ENCODE data around the gene UPK1B. TPM values are rescaled to one million over a fixed set of nuclear protein-coding genes. Genes with fewer than 3 reads are reported as not detected.

Gene UPK1B
- total RNA-seq, 1 donor from 2014 or later = 15.6 TPM

DNA sequence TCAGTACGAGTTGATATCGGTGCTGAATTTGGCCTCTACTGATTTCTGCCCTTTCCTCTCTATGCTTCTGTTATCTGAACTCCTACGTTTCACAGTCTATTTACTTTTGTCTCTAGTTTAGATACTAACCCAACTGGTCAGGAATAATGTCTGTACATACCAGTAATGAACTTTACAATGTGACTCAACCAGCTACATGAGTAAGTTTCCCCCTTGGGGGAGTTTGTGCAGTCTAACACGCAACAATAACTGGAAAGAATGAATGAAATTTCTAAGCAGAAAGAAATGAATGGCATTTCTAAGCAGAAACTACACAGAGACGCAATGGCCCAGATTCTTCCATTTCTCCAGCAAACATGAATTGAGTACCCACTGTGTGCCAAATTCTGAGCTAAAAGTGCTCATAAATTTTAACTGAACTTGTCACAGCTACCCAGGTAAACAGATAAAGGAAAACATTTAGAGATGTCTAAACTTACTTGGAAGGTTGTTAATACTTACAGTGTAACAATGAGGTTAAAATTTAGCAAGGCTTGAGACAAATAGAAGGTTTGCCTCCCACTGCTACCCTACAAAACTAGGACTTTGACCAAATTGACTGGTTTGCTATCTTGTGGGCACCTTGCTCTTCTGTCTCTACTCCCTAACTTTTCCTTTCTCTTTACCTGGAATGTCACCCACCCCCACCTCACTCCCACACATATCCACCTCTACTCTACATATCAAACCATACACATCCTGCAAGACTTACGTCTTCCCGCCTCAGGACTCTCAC lies 11.6 kb downstream of the UPK1B start:
- H3K4me3 ChIP-seq (ENCODE audit: low read depth, low read length) = no peak overlapping the region
- DNase-seq (ENCODE audit: low read depth) = peak; percentile 71
- H3K27me3 ChIP-seq (ENCODE audit: control insufficient read depth, insufficient read depth, low read length) = no peaks in the 10 kb centered on the region
- no peak for TF ChIP-seq CTCF (IDR thresholded peaks at IDR 0.05; ENCODE audit: insufficient read depth, low read length, poor library complexity, severe bottlenecking)
- no peaks in the 10 kb centered on the region for H3K36me3 ChIP-seq (ENCODE audit: control insufficient read depth, insufficient read depth, low read length)

DNA sequence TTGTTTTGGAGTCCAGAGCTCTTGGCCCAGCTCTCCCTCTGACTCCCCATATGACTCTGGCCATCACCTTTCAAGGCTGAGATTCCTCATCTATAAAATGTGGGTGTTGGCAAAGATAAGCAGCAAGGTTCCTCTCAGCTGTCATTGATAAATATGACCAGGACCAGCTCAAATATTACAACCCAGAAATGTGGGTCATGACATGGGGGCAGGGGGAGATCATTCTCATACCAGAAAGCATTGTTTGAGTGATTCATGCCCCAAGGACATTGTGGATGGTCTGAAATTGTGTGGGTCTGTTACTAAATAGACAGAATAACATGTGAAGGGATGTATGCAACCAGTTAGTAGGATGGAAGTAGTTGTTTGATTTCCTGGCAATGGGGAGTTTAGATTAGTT lies 13.9 kb downstream of the UPK1B start:
- no peaks in the 10 kb centered on the region for H3K27me3 ChIP-seq (ENCODE audit: control insufficient read depth, insufficient read depth, low read length)
- H3K36me3 ChIP-seq (ENCODE audit: control insufficient read depth, insufficient read depth, low read length) = no peaks in the 10 kb centered on the region
- no peak overlapping the region for H3K4me3 ChIP-seq (ENCODE audit: low read depth, low read length)
- DNase-seq (ENCODE audit: low read depth) = no peak
- no peak for TF ChIP-seq CTCF (IDR thresholded peaks at IDR 0.05; ENCODE audit: insufficient read depth, low read length, poor library complexity, severe bottlenecking)

DNA sequence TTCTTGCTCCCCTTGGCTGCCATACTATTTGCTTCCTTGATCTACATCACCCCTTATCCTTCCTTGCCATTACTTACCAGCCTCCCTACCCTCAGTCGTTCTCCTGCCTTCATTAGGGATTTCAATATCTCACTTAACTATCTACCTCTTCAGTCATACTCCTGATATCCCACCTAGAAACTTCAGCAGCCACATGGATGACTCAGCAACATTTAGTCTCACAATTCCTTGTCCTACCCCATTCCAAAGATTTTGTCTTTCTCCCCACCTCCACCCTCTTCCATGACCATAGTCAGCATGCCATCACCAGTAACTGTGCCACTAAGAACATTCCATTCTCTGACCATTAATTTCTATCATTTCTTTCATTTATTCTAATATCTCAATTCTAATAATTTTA lies 18.4 kb downstream of the UPK1B start:
- Histone ChIP-seq H3K36me3 (ENCODE audit: control insufficient read depth, insufficient read depth, low read length) (no peaks in the 10 kb centered on the region), H3K4me3 (ENCODE audit: low read depth, low read length) (no peak overlapping the region), H3K27me3 (ENCODE audit: control insufficient read depth, insufficient read depth, low read length) (no peaks in the 10 kb centered on the region)
- no peak for TF ChIP-seq CTCF (IDR thresholded peaks at IDR 0.05; ENCODE audit: insufficient read depth, low read length, poor library complexity, severe bottlenecking)
- DNase-seq (ENCODE audit: low read depth) = no peak

DNA sequence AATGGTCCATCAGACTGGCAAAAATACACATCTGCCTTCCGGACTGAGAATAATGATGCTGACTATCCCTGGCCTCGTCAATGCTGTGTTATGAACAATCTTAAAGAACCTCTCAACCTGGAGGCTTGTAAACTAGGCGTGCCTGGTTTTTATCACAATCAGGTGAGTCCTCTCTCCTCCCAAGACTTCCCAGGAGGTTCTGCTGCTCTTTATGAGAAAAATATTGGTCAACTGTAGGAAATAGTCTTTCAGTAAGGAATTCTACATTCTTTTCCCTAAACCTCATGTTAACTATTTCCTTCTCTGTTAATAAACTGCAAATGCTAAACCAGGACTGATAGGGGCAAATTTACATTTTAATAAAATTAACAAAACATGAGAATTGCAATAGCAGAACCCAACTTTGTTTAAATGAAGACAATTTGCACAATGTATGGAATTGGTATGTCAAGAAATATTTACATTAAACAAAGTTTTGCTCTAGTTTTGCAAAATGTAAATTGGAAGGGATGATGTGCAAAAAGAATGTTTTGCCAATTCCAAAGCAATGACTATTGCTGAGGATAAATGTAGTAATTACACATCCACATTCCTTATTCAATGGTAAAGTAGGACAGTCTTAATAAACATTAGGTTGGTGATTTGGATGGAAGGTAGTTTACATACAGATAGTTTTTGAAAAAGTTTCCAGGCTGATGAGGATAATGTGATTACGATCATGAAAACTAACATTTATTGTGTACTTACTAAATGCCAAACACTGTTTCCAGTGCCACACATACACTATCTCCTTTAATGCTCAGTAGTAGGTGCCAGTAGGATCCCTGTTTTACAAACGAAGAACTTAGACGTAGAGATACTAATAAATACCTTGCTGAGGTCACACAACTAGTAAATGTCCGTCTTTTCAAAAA lies 21.1 kb downstream of the UPK1B start:
- TF ChIP-seq CTCF (IDR thresholded peaks at IDR 0.05; ENCODE audit: insufficient read depth, low read length, poor library complexity, severe bottlenecking) = no peak
- no peak for DNase-seq (ENCODE audit: low read depth)
- no peak overlapping the region for H3K4me3 ChIP-seq (ENCODE audit: low read depth, low read length)

GRCh38 chr3:119195151-119195476 lies 21.7 kb downstream of the UPK1B start:
- no peak for DNase-seq (ENCODE audit: low read depth)
- no peaks in the 10 kb centered on the region for H3K36me3 ChIP-seq (ENCODE audit: control insufficient read depth, insufficient read depth, low read length)
- no peak overlapping the region for H3K4me3 ChIP-seq (ENCODE audit: low read depth, low read length)
- no peak for TF ChIP-seq CTCF (IDR thresholded peaks at IDR 0.05; ENCODE audit: insufficient read depth, low read length, poor library complexity, severe bottlenecking)
- no peaks in the 10 kb centered on the region for H3K27me3 ChIP-seq (ENCODE audit: control insufficient read depth, insufficient read depth, low read length)

More for the DNA sequence above, 21.1 kb downstream of the UPK1B start:
- Histone ChIP-seq H3K27me3 (ENCODE audit: control insufficient read depth, insufficient read depth, low read length) (no peaks in the 10 kb centered on the region), H3K36me3 (ENCODE audit: control insufficient read depth, insufficient read depth, low read length) (no peaks in the 10 kb centered on the region)
